Measurements from ENCODE around the gene NRG3. TPM values are rescaled to one million over a fixed set of nuclear protein-coding genes. Genes with fewer than 3 reads are reported as not detected.

The NRG3 gene
- total RNA-seq, 1 donor from 2014 or later = not detected

GRCh38 chr10:82496114-82496513 lies 621.1 kb downstream of the NRG3 start:
- ATAC-seq = no peak

- ATAC-seq = no peak
These were observed 622.4 kb downstream of the NRG3 start for GRCh38 chr10:82497439-82497838.

- ATAC-seq = no peak
These were observed 624.0 kb downstream of the NRG3 start for GRCh38 chr10:82498976-82499375.

- ATAC-seq = no peak
These were observed 630.0 kb downstream of the NRG3 start for GRCh38 chr10:82505009-82505408.

- ATAC-seq = no peak
These were observed 631.8 kb downstream of the NRG3 start for GRCh38 chr10:82506680-82507376.

GRCh38 chr10:82515256-82515655 lies 640.3 kb downstream of the NRG3 start:
- ATAC-seq = no peak

- no peak for ATAC-seq
These were observed 654.1 kb downstream of the NRG3 start for GRCh38 chr10:82529062-82529461.

GRCh38 chr10:82535457-82535856 lies 660.5 kb downstream of the NRG3 start:
- no peak for ATAC-seq

- no peak for ATAC-seq
These were observed 661.7 kb downstream of the NRG3 start for GRCh38 chr10:82536668-82537067.

GRCh38 chr10:82538272-82538671 lies 663.3 kb downstream of the NRG3 start:
- no peak for ATAC-seq

GRCh38 chr10:82543631-82544030 lies 668.6 kb downstream of the NRG3 start:
- ATAC-seq = no peak

- no peak for ATAC-seq
These were observed 669.4 kb downstream of the NRG3 start for GRCh38 chr10:82544377-82544776.

- ATAC-seq = no peak
These were observed 676.5 kb downstream of the NRG3 start for GRCh38 chr10:82551506-82551905.

- no peak for ATAC-seq
These were observed 677.3 kb downstream of the NRG3 start for GRCh38 chr10:82552267-82552666.

GRCh38 chr10:82554381-82554780 lies 679.4 kb downstream of the NRG3 start:
- ATAC-seq = no peak

- peak; percentile 77 for ATAC-seq
These were observed 683.1 kb downstream of the NRG3 start for GRCh38 chr10:82558014-82558607.

GRCh38 chr10:82564353-82565196 lies 689.6 kb downstream of the NRG3 start:
- ATAC-seq = peak; percentile 53

GRCh38 chr10:82565197-82565575 lies 690.2 kb downstream of the NRG3 start:
- no peak for ATAC-seq

- ATAC-seq = no peak
These were observed 697.8 kb downstream of the NRG3 start for GRCh38 chr10:82572744-82573143.

- ATAC-seq = no peak
These were observed 699.1 kb downstream of the NRG3 start for GRCh38 chr10:82574081-82574480.

- ATAC-seq = no peak
These were observed 700.3 kb downstream of the NRG3 start for GRCh38 chr10:82575318-82575717.

- ATAC-seq = no peak
These were observed 701.1 kb downstream of the NRG3 start for GRCh38 chr10:82576093-82576492.

- no peak for ATAC-seq
These were observed 706.9 kb downstream of the NRG3 start for GRCh38 chr10:82581940-82582339.

GRCh38 chr10:82591421-82591820 lies 716.4 kb downstream of the NRG3 start:
- ATAC-seq = no peak
